Measurements from ENCODE around the gene PDXDC1. TPM values are rescaled to one million over a fixed set of nuclear protein-coding genes. Genes with fewer than 3 reads are reported as not detected.
"Not testable (repeated sequence)": the region's sequence is repeated elsewhere in the genome, so short reads cannot be mapped to it uniquely, and the experiment has no call there.

The PDXDC1 gene
- total and polyA plus RNA-seq, 2 donors (not counting 1 experiment from before 2014, with no cell fraction given): 48.1 to 103 TPM

GRCh38 chr16:15130943-15131700 is 156.3 kb downstream of the PDXDC1 start:
- POLR2A ChIA-PET; H3K27me3 ChIP-seq (replicated peaks in 1 of 4; ENCODE audit: control extremely low read depth in 1 of 4, control insufficient read depth in 3 of 4, insufficient read depth in 4 of 4, low read length in 3 of 4); ATAC-seq (ENCODE audit: low read depth); H2AFZ ChIP-seq (ENCODE audit: insufficient read depth, low read depth, low read length, poor library complexity, severe bottlenecking); CTCF ChIA-PET; H3K4me1 ChIP-seq (ENCODE audit: control insufficient read depth in 2 of 2, insufficient read depth in 2 of 2, low read length in 2 of 2); H3K27ac ChIP-seq (ENCODE audit: low read length in 2 of 2); H3K36me3 ChIP-seq (replicated peaks in 1 of 2; ENCODE audit: control extremely low read depth in 1 of 2, control insufficient read depth in 1 of 2, extremely low read depth in 1 of 2, insufficient read depth in 2 of 2, low read length in 1 of 2); H3K9ac ChIP-seq (ENCODE audit: low read length); H3K79me2 ChIP-seq (ENCODE audit: control insufficient read depth, insufficient read depth, low read length); H3K4me3 Mint-ChIP-seq; DNase-seq; H3K27ac Mint-ChIP-seq; H3K4me3 ChIP-seq (ENCODE audit: control extremely low read depth in 1 of 5, extremely low read depth in 1 of 5, insufficient read depth in 1 of 5, low read depth in 2 of 5, low read length in 4 of 5); H4K20me1 ChIP-seq (ENCODE audit: control insufficient read depth, insufficient read depth, low read length, poor library complexity, severe bottlenecking); H3K27me3 Mint-ChIP-seq; H3K4me2 ChIP-seq (replicated peaks; ENCODE audit: low read depth, low read length, poor library complexity, severe bottlenecking); intact Hi-C loops (cut with micrococcal nuclease); H3K9me3 ChIP-seq (ENCODE audit: control extremely low read depth in 1 of 3, control insufficient read depth in 2 of 3, insufficient read depth in 1 of 3, low read length in 2 of 3); H3K9me3 Mint-ChIP-seq (ENCODE audit: insufficient read depth); H3K4me1 Mint-ChIP-seq: not testable (repeated sequence)
- WGBS (ENCODE audit: insufficient coverage): 97% methylated on average over 6 of the region's 51 CpGs

GRCh38 chr16:15132719-15133428 is 158.0 kb downstream of the PDXDC1 start:
- H3K9ac ChIP-seq (ENCODE audit: low read length); H3K27ac Mint-ChIP-seq; H3K9me3 Mint-ChIP-seq (ENCODE audit: insufficient read depth); H3K27ac ChIP-seq (ENCODE audit: low read length in 2 of 2); H3K27me3 Mint-ChIP-seq; H3K4me1 ChIP-seq (ENCODE audit: control insufficient read depth in 2 of 2, insufficient read depth in 2 of 2, low read length in 2 of 2); H3K9me3 ChIP-seq (ENCODE audit: control extremely low read depth in 1 of 3, control insufficient read depth in 2 of 3, insufficient read depth in 1 of 3, low read length in 2 of 3); H3K4me2 ChIP-seq (replicated peaks; ENCODE audit: low read depth, low read length, poor library complexity, severe bottlenecking); DNase-seq; H2AFZ ChIP-seq (ENCODE audit: insufficient read depth, low read depth, low read length, poor library complexity, severe bottlenecking); POLR2A ChIA-PET; intact Hi-C loops (cut with micrococcal nuclease); H3K4me3 ChIP-seq (ENCODE audit: control extremely low read depth in 1 of 5, extremely low read depth in 1 of 5, insufficient read depth in 1 of 5, low read depth in 2 of 5, low read length in 4 of 5); H3K4me3 Mint-ChIP-seq; H4K20me1 ChIP-seq (ENCODE audit: control insufficient read depth, insufficient read depth, low read length, poor library complexity, severe bottlenecking); H3K27me3 ChIP-seq (replicated peaks in 1 of 4; ENCODE audit: control extremely low read depth in 1 of 4, control insufficient read depth in 3 of 4, insufficient read depth in 4 of 4, low read length in 3 of 4); H3K4me1 Mint-ChIP-seq; CTCF ChIA-PET; H3K79me2 ChIP-seq (ENCODE audit: control insufficient read depth, insufficient read depth, low read length); ATAC-seq (ENCODE audit: low read depth); H3K36me3 ChIP-seq (replicated peaks in 1 of 2; ENCODE audit: control extremely low read depth in 1 of 2, control insufficient read depth in 1 of 2, extremely low read depth in 1 of 2, insufficient read depth in 2 of 2, low read length in 1 of 2): not testable (repeated sequence)
- 98% methylated on average over 16 of the region's 41 CpGs for WGBS (ENCODE audit: insufficient coverage)

- H3K4me3 Mint-ChIP-seq; H3K9ac ChIP-seq (ENCODE audit: low read length); H3K27me3 ChIP-seq (replicated peaks in 1 of 4; ENCODE audit: control extremely low read depth in 1 of 4, control insufficient read depth in 3 of 4, insufficient read depth in 4 of 4, low read length in 3 of 4); H3K27ac Mint-ChIP-seq; H4K20me1 ChIP-seq (ENCODE audit: control insufficient read depth, insufficient read depth, low read length, poor library complexity, severe bottlenecking); DNase-seq; H3K4me3 ChIP-seq (ENCODE audit: control extremely low read depth in 1 of 5, extremely low read depth in 1 of 5, insufficient read depth in 1 of 5, low read depth in 2 of 5, low read length in 4 of 5); ATAC-seq (ENCODE audit: low read depth); H3K36me3 ChIP-seq (replicated peaks in 1 of 2; ENCODE audit: control extremely low read depth in 1 of 2, control insufficient read depth in 1 of 2, extremely low read depth in 1 of 2, insufficient read depth in 2 of 2, low read length in 1 of 2); H3K4me2 ChIP-seq (replicated peaks; ENCODE audit: low read depth, low read length, poor library complexity, severe bottlenecking); H2AFZ ChIP-seq (ENCODE audit: insufficient read depth, low read depth, low read length, poor library complexity, severe bottlenecking); H3K4me1 Mint-ChIP-seq; H3K27ac ChIP-seq (ENCODE audit: low read length in 2 of 2); intact Hi-C loops (cut with micrococcal nuclease); H3K9me3 Mint-ChIP-seq (ENCODE audit: insufficient read depth); H3K4me1 ChIP-seq (ENCODE audit: control insufficient read depth in 2 of 2, insufficient read depth in 2 of 2, low read length in 2 of 2); CTCF ChIA-PET; H3K79me2 ChIP-seq (ENCODE audit: control insufficient read depth, insufficient read depth, low read length); H3K9me3 ChIP-seq (ENCODE audit: control extremely low read depth in 1 of 3, control insufficient read depth in 2 of 3, insufficient read depth in 1 of 3, low read length in 2 of 3); POLR2A ChIA-PET; H3K27me3 Mint-ChIP-seq: not testable (repeated sequence)
- WGBS (ENCODE audit: insufficient coverage): 97% methylated on average over 9 of the region's 31 CpGs
These were observed 158.7 kb downstream of the PDXDC1 start for GRCh38 chr16:15133554-15133953.

Data from B cell (primary cell).